HG03135 (cell line): ENCODE results near the gene FGF14.

Source experiments
- ATAC-seq: cut with Tn5 transposase; IDR thresholded peaks from one replicate; pipeline ENCODE4 v1.9.1; 2021; ENCODE audit warnings: mild to moderate bottlenecking, moderate library complexity; ENCODE audit not compliant: unreplicated experiment

Gene FGF14

GRCh38 chr13:102198418-102199311, 203.2 kb downstream of the FGF14 start:
- no peak for ATAC-seq

- ATAC-seq: no peak
Measured at GRCh38 chr13:102197193-102197592, 204.7 kb downstream of the FGF14 start.

- ATAC-seq: no peak
Measured at GRCh38 chr13:102195566-102196462, 206.0 kb downstream of the FGF14 start.

- no peak for ATAC-seq
Measured at GRCh38 chr13:102192858-102193257, 209.0 kb downstream of the FGF14 start.

GRCh38 chr13:102191951-102192502, 209.8 kb downstream of the FGF14 start:
- ATAC-seq: no peak

- no peak for ATAC-seq
Measured at GRCh38 chr13:102190930-102191329, 210.9 kb downstream of the FGF14 start.

- ATAC-seq: no peak
Measured at GRCh38 chr13:102187313-102187712, 214.5 kb downstream of the FGF14 start.

GRCh38 chr13:102185375-102185984, 216.4 kb downstream of the FGF14 start:
- ATAC-seq: no peak

GRCh38 chr13:102183509-102184182, 218.2 kb downstream of the FGF14 start:
- ATAC-seq: no peak

- ATAC-seq: no peak
Measured at GRCh38 chr13:102182170-102182569, 219.7 kb downstream of the FGF14 start.

- ATAC-seq: no peak
Measured at GRCh38 chr13:102177431-102177830, 224.4 kb downstream of the FGF14 start.

GRCh38 chr13:102176846-102177245, 225.0 kb downstream of the FGF14 start:
- no peak for ATAC-seq

GRCh38 chr13:102172406-102172805, 229.4 kb downstream of the FGF14 start:
- ATAC-seq: no peak

GRCh38 chr13:102170305-102170704, 231.5 kb downstream of the FGF14 start:
- ATAC-seq: no peak

- ATAC-seq: no peak
Measured at GRCh38 chr13:102169471-102170015, 232.3 kb downstream of the FGF14 start.

GRCh38 chr13:102152790-102153189, 249.1 kb downstream of the FGF14 start:
- ATAC-seq: no peak

- no peak for ATAC-seq
Measured at GRCh38 chr13:102147353-102147752, 254.5 kb downstream of the FGF14 start.

- ATAC-seq: no peak
Measured at GRCh38 chr13:102145750-102146149, 256.1 kb downstream of the FGF14 start.

GRCh38 chr13:102142473-102142826, 259.4 kb downstream of the FGF14 start:
- ATAC-seq: no peak
